ENCODE data around the gene CCDC149. TPM values are rescaled to one million over a fixed set of nuclear protein-coding genes. Genes with fewer than 3 reads are reported as not detected.

Gene CCDC149
- total RNA-seq, 2 donors from 2014 or later: 13.3 to 13.5 TPM

DNA sequence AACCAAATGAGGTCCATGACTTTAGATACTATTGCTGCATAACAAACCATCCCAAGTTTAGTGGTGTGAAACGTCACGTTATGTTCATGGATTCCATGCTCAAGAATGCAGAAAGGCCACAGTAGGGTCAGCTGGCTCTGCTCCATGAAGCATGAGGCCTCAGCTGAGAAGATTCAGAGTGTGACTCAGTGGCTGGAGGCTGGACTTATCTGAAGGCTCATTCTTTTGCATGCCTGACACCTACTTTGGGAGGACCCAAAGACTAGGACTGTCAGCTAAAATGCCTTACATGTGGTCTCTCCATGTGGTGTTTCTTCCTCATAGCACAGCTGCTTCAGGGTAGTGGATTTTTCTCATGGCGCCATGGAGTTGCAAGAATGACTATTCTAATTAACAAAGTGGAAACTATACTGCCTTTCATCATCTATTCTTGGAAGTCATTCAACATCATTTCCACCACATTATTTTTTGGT lies 11.5 kb upstream of the CCDC149 start:
- no peaks in the 10 kb centered on the region for H3K9me3 ChIP-seq
- TF ChIP-seq, protein P1, sequence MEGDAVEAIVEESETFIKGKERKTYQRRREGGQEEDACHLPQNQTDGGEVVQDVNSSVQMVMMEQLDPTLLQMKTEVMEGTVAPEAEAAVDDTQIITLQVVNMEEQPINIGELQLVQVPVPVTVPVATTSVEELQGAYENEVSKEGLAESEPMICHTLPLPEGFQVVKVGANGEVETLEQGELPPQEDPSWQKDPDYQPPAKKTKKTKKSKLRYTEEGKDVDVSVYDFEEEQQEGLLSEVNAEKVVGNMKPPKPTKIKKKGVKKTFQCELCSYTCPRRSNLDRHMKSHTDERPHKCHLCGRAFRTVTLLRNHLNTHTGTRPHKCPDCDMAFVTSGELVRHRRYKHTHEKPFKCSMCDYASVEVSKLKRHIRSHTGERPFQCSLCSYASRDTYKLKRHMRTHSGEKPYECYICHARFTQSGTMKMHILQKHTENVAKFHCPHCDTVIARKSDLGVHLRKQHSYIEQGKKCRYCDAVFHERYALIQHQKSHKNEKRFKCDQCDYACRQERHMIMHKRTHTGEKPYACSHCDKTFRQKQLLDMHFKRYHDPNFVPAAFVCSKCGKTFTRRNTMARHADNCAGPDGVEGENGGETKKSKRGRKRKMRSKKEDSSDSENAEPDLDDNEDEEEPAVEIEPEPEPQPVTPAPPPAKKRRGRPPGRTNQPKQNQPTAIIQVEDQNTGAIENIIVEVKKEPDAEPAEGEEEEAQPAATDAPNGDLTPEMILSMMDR (IDR thresholded peaks at IDR 0.05): no peak
- no peak overlapping the region for H3K27ac ChIP-seq
- H3K4me1 ChIP-seq: no peaks in the 10 kb centered on the region
- DNase-seq: no peak
- H3K9ac ChIP-seq (ENCODE audit: low read depth in 2 of 2, low read length in 2 of 2): no peak overlapping the region
- intact Hi-C loops (cut with DNase I): no loop called here
- no peak overlapping the region for H3K4me3 ChIP-seq
- no peaks in the 10 kb centered on the region for H3K36me3 ChIP-seq
- no peaks in the 10 kb centered on the region for H3K27me3 ChIP-seq

DNA sequence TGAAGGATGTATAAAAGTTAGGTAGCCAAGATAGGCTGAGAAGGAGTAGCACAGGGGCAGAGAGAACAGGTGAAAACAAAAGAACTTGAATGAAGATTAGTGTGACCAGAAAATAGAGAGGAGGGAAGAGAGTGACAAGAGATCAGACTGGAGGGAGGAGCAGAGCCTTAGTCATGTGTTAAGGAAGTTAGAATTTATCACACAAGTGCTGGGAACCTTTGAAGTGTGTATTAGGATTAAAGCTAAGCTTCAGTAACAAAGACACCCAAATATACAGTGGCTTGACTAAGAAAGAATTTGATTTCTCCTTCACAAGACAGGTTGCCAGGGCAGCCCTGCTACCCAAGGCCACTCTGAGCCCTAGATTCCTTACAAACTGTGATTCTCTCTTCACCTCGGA lies 10.7 kb upstream of the CCDC149 start:
- Histone ChIP-seq H3K4me1 (no peaks in the 10 kb centered on the region), H3K4me3 (no peak overlapping the region), H3K9me3 (no peaks in the 10 kb centered on the region), H3K27ac (no peak overlapping the region), H3K9ac (ENCODE audit: low read depth in 2 of 2, low read length in 2 of 2) (no peak overlapping the region), H3K36me3 (no peaks in the 10 kb centered on the region), H3K27me3 (no peaks in the 10 kb centered on the region)
- DNase-seq: no peak
- TF ChIP-seq, protein P1 (IDR thresholded peaks at IDR 0.05): no peak
- intact Hi-C loops (cut with DNase I): no loop called here

DNA sequence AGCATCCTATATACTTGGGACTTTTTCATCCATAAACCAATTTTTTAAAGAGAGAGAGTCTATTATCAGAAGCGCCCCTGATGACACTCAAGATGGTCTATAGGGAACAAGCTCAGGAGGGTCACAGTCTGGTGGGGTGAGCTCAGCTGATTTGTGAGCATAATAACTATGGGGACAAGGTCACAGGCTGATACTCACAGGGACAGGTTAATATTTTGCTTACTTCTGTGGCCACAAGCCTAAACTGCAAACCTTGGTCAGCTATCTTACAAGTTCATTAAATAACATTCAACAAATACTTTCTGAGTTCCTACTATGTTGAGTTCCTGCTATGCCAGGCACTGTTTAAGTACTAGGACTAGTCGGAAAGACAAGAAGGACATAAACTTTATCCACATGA lies 10.2 kb upstream of the CCDC149 start:
- Histone ChIP-seq H3K9me3 (no peaks in the 10 kb centered on the region), H3K27ac (no peak overlapping the region), H3K9ac (ENCODE audit: low read depth in 2 of 2, low read length in 2 of 2) (no peak overlapping the region), H3K4me3 (no peak overlapping the region), H3K27me3 (no peaks in the 10 kb centered on the region), H3K36me3 (no peaks in the 10 kb centered on the region), H3K4me1 (no peaks in the 10 kb centered on the region)
- no peak for DNase-seq
- intact Hi-C loops (cut with DNase I): no loop called here
- TF ChIP-seq, protein P1 (IDR thresholded peaks at IDR 0.05): no peak

DNA sequence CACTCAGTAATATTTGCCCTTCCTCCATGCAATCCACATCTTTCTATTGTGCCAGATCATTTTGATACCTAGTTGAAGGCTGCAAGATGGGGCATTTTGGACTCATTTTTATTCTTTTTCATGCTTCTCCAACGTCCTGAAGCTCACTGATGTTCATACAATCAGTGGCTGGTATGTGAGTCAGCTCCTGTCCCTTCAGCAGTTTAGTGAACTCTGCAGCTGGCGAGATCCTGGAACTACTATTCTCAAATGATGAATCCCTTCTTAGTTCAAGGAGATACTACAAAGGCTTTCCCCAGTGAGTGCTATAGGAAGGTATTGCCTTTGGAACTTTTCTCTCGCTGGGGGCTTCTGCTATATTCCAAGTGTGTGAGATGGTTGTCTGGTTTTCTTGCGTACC lies 9.6 kb upstream of the CCDC149 start:
- H3K9me3 ChIP-seq: no peaks in the 10 kb centered on the region
- no peaks in the 10 kb centered on the region for H3K4me1 ChIP-seq
- H3K27ac ChIP-seq: no peak overlapping the region
- intact Hi-C loops (cut with DNase I): no loop called here
- TF ChIP-seq, protein P1 (IDR thresholded peaks at IDR 0.05): no peak
- H3K36me3 ChIP-seq: no peaks in the 10 kb centered on the region
- DNase-seq: no peak
- no peak overlapping the region for H3K9ac ChIP-seq (ENCODE audit: low read depth in 2 of 2, low read length in 2 of 2)
- H3K27me3 ChIP-seq: no peaks in the 10 kb centered on the region
- no peak overlapping the region for H3K4me3 ChIP-seq

DNA sequence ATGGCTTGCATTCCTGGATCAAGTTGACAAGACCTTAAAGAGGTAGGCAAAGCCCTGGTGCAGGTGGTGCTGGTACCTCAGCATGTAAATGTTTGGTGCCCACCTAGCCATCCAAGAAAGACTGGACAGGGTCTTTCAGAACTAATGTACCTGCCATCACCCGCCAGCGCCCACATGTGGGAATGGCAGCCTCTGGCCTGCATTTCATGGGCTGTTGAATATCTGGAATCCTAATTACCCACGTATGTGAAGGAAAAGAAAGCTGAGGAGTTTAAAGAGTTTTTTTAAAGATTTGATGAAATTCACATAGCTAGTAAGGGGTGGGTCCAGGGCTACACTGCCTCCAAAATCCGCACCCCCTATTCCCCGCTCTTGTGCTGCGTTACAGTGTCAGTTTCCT lies 8.6 kb upstream of the CCDC149 start:
- Histone ChIP-seq H3K9me3 (no peaks in the 10 kb centered on the region), H3K4me1 (no peaks in the 10 kb centered on the region), H3K4me3 (no peak overlapping the region), H3K27ac (no peak overlapping the region), H3K36me3 (no peaks in the 10 kb centered on the region), H3K27me3 (no peaks in the 10 kb centered on the region), H3K9ac (ENCODE audit: low read depth in 2 of 2, low read length in 2 of 2) (no peak overlapping the region)
- TF ChIP-seq, protein P1 (IDR thresholded peaks at IDR 0.05): no peak
- no peak for DNase-seq
- intact Hi-C loops (cut with DNase I): no loop called here

DNA sequence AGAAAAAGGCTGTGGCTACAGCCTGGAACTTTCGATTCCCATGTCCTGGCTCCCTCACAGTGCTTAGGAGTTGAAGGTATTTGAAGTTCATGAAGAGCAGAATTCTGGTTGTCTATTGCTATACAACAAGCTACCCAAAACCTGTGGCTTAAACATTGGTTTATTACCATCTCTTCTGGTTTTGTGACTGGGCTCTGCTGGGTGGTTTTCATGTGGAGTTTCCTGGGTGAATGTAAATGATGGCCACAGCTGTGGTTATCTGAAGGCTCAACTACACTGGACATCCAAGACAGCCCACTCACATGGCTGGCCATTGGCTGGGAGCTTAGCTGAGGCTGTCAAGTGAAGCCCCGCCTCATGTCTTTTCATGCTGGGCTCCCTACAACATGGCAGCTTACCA lies 7.2 kb upstream of the CCDC149 start:
- DNase-seq: no peak
- Histone ChIP-seq H3K27ac (no peak overlapping the region), H3K9me3 (no peaks in the 10 kb centered on the region), H3K4me1 (no peaks in the 10 kb centered on the region), H3K4me3 (no peak overlapping the region), H3K36me3 (no peaks in the 10 kb centered on the region), H3K27me3 (no peaks in the 10 kb centered on the region), H3K9ac (ENCODE audit: low read depth in 2 of 2, low read length in 2 of 2) (no peak overlapping the region)
- intact Hi-C loops (cut with DNase I): no loop called here
- TF ChIP-seq, protein P1 (IDR thresholded peaks at IDR 0.05): no peak
